WTC11 (cell line): ENCODE data around the gene WDR36. TPM values are rescaled to one million over a fixed set of nuclear protein-coding genes. Genes with fewer than 3 reads are reported as not detected.

Experiments used
- CREB1 ChIP-seq: sonication (generic); formaldehyde crosslinking; IDR thresholded peaks from 2 replicates; pipeline ENCODE4 v1.8.0; 2023; ENCODE audit warnings: mild to moderate bottlenecking, missing genetic modification reagents
- CREM ChIP-seq: sonication (generic); formaldehyde crosslinking; IDR thresholded peaks from 2 replicates; pipeline ENCODE4 v1.8.1; 2022; ENCODE audit warnings: mild to moderate bottlenecking, missing genetic modification reagents, moderate library complexity
- EMX1 ChIP-seq: fragments of 250-450 bp; sonication (Bioruptor Pico); IDR thresholded peaks from 2 replicates; pipeline ENCODE4 v1.8.0; 2021; ENCODE audit warnings: mild to moderate bottlenecking
- ETV6 ChIP-seq: sonication (generic); formaldehyde crosslinking; IDR thresholded peaks from 2 replicates; pipeline ENCODE4 v1.8.1; 2022; ENCODE audit warnings: mild to moderate bottlenecking, missing genetic modification reagents
- FOXK1 ChIP-seq: sonication (generic); formaldehyde crosslinking; IDR thresholded peaks from 2 replicates; pipeline ENCODE4 v1.8.0; 2022; ENCODE audit warnings: mild to moderate bottlenecking, moderate library complexity, missing genetic modification reagents
- HMGXB4 ChIP-seq: sonication (generic); formaldehyde crosslinking; IDR thresholded peaks from 2 replicates; pipeline ENCODE4 v1.8.1; 2023; ENCODE audit warnings: mild to moderate bottlenecking, moderate library complexity, missing genetic modification reagents
- JAZF1 ChIP-seq: fragments of 250-450 bp; sonication (Bioruptor Pico); IDR thresholded peaks from 2 replicates; pipeline ENCODE4 v1.9.0; 2021; ENCODE audit warnings: moderate library complexity, mild to moderate bottlenecking, inconsistent platforms
- KAT7 ChIP-seq: sonication (generic); formaldehyde crosslinking; IDR thresholded peaks from 2 replicates; pipeline ENCODE4 v1.8.1; 2023; ENCODE audit warnings: missing genetic modification reagents, mild to moderate bottlenecking, borderline replicate concordance
- MLX ChIP-seq: sonication (generic); formaldehyde crosslinking; IDR thresholded peaks from 2 replicates; pipeline ENCODE4 v1.8.1; 2023; ENCODE audit warnings: mild to moderate bottlenecking, missing genetic modification reagents, moderate library complexity
- NFE2L1 ChIP-seq: sonication (generic); formaldehyde crosslinking; IDR thresholded peaks from 2 replicates; pipeline ENCODE4 v1.8.1; 2023; ENCODE audit warnings: missing genetic modification reagents
- RELA ChIP-seq: sonication (generic); formaldehyde crosslinking; IDR thresholded peaks from 2 replicates; pipeline ENCODE4 v1.8.1; 2022; ENCODE audit warnings: missing genetic modification reagents, mild to moderate bottlenecking, borderline replicate concordance
- SMAD4 ChIP-seq: sonication (generic); formaldehyde crosslinking; IDR thresholded peaks from 2 replicates; pipeline ENCODE4 v1.8.0; 2022; ENCODE audit warnings: mild to moderate bottlenecking, missing genetic modification reagents
- SP1 ChIP-seq: sonication (generic); formaldehyde crosslinking; conservative IDR thresholded peaks from 2 replicates; pipeline ENCODE4 v1.8.1; 2022; ENCODE audit warnings: missing genetic modification reagents
- TEAD4 ChIP-seq: sonication (generic); formaldehyde crosslinking; IDR thresholded peaks from 2 replicates; pipeline ENCODE4 v1.8.0; 2022; ENCODE audit warnings: mild to moderate bottlenecking, missing genetic modification reagents
- ZBTB21 ChIP-seq: sonication (generic); formaldehyde crosslinking; IDR thresholded peaks from 2 replicates; pipeline ENCODE4 v1.8.1; 2023; ENCODE audit warnings: mild to moderate bottlenecking, missing genetic modification reagents, borderline replicate concordance
- ZNF219 ChIP-seq: sonication (generic); formaldehyde crosslinking; IDR thresholded peaks from 2 replicates; pipeline ENCODE4 v1.8.0; 2023; ENCODE audit warnings: missing genetic modification reagents, mild to moderate bottlenecking, borderline replicate concordance
- ZNF281 ChIP-seq: sonication (generic); formaldehyde crosslinking; IDR thresholded peaks from 2 replicates; pipeline ENCODE4 v1.8.0; 2023; ENCODE audit warnings: mild to moderate bottlenecking, missing genetic modification reagents
- ZNF416 ChIP-seq: fragments of 250-450 bp; sonication (Bioruptor Pico); IDR thresholded peaks from 2 replicates; pipeline ENCODE4 v1.9.0; 2021; ENCODE audit warnings: mild to moderate bottlenecking, inconsistent platforms
- total RNA-seq: library from RNA; stranded (reverse); gene quantifications from 3 replicates; pipeline ENCODE4 v1.2.3, GENCODE V29; 2021
- TF ChIP-seq, protein P1 (sequence below): sonication (generic); formaldehyde crosslinking; IDR thresholded peaks from 2 replicates; pipeline ENCODE4 v1.8.0; 2022; ENCODE audit warnings: missing genetic modification reagents
- TF ChIP-seq, protein P2 (sequence below): sonication (generic); formaldehyde crosslinking; IDR thresholded peaks from 2 replicates; pipeline ENCODE4 v1.8.1; 2023; ENCODE audit warnings: mild to moderate bottlenecking, missing genetic modification reagents
- TF ChIP-seq, protein P3 (sequence below): sonication (generic); formaldehyde crosslinking; IDR thresholded peaks from 2 replicates; pipeline ENCODE4 v1.8.1; 2023; ENCODE audit warnings: mild to moderate bottlenecking, missing genetic modification reagents, moderate library complexity
- TF ChIP-seq, protein P4 (sequence below): sonication (generic); formaldehyde crosslinking; IDR thresholded peaks from 2 replicates; pipeline ENCODE4 v1.8.1; 2022; ENCODE audit warnings: mild to moderate bottlenecking, missing genetic modification reagents, moderate library complexity, borderline replicate concordance
- TF ChIP-seq, protein P5 (sequence below): fragments of 200-600 bp; IDR thresholded peaks from 2 replicates; pipeline ENCODE4 v1.8.0; 2022; ENCODE audit warnings: antibody characterized with exemption

The WDR36 gene
- total RNA-seq, 1 experiment from 2014 or later: 34.1 TPM

DNA sequence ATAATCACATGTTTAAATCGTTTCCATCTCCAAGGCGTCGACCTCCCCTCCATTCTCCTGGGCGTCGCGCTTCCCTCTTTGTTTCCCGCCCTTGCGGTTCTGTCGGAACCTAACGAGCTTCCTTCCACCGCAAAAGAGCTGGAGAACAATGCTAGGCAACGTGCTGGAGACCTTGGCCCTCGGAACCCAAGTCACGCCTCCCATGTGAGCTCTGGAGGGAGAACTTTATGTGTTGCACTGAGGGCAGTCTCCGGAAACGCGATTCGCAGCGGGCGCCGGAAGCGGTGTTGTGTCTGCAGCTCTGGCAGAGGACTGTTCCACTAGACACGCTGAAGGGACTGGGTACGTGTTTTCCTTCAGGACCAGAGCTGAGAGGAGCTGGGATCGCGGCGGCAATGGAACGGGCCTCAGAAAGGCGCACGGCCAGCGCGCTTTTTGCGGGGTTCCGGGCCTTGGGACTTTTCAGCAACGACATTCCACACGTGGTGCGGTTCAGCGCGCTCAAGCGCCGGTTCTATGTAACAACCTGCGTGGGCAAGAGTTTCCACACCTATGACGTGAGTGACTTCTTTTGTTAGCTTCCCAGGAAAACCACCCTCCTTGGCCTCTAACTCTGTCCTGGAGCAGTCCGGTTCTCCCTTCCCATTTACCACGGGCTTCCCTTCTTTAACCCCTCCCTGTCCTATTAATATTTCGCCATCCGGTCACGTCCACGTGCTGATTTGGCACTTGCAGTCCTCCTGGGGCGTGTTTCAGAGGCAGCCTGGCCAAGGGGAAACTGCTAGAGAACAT, at the start of gene WDR36 (continued):
- TF ChIP-seq, protein P1, sequence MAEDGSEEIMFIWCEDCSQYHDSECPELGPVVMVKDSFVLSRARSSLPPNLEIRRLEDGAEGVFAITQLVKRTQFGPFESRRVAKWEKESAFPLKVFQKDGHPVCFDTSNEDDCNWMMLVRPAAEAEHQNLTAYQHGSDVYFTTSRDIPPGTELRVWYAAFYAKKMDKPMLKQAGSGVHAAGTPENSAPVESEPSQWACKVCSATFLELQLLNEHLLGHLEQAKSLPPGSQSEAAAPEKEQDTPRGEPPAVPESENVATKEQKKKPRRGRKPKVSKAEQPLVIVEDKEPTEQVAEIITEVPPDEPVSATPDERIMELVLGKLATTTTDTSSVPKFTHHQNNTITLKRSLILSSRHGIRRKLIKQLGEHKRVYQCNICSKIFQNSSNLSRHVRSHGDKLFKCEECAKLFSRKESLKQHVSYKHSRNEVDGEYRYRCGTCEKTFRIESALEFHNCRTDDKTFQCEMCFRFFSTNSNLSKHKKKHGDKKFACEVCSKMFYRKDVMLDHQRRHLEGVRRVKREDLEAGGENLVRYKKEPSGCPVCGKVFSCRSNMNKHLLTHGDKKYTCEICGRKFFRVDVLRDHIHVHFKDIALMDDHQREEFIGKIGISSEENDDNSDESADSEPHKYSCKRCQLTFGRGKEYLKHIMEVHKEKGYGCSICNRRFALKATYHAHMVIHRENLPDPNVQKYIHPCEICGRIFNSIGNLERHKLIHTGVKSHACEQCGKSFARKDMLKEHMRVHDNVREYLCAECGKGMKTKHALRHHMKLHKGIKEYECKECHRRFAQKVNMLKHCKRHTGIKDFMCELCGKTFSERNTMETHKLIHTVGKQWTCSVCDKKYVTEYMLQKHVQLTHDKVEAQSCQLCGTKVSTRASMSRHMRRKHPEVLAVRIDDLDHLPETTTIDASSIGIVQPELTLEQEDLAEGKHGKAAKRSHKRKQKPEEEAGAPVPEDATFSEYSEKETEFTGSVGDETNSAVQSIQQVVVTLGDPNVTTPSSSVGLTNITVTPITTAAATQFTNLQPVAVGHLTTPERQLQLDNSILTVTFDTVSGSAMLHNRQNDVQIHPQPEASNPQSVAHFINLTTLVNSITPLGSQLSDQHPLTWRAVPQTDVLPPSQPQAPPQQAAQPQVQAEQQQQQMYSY (CRISPR knock-in tag): peak; percentile 70; the same call in 1 of the 2 replicates
- TF ChIP-seq SMAD4 (CRISPR knock-in tag): peak; percentile 97
- TF ChIP-seq, protein P2, sequence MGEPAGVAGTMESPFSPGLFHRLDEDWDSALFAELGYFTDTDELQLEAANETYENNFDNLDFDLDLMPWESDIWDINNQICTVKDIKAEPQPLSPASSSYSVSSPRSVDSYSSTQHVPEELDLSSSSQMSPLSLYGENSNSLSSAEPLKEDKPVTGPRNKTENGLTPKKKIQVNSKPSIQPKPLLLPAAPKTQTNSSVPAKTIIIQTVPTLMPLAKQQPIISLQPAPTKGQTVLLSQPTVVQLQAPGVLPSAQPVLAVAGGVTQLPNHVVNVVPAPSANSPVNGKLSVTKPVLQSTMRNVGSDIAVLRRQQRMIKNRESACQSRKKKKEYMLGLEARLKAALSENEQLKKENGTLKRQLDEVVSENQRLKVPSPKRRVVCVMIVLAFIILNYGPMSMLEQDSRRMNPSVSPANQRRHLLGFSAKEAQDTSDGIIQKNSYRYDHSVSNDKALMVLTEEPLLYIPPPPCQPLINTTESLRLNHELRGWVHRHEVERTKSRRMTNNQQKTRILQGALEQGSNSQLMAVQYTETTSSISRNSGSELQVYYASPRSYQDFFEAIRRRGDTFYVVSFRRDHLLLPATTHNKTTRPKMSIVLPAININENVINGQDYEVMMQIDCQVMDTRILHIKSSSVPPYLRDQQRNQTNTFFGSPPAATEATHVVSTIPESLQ (CRISPR knock-in tag): no peak
- TF ChIP-seq HMGXB4: peak; percentile 90
- TF ChIP-seq, protein P3, sequence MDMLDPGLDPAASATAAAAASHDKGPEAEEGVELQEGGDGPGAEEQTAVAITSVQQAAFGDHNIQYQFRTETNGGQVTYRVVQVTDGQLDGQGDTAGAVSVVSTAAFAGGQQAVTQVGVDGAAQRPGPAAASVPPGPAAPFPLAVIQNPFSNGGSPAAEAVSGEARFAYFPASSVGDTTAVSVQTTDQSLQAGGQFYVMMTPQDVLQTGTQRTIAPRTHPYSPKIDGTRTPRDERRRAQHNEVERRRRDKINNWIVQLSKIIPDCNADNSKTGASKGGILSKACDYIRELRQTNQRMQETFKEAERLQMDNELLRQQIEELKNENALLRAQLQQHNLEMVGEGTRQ (CRISPR knock-in tag): peak; percentile 67
- TF ChIP-seq, protein P4, sequence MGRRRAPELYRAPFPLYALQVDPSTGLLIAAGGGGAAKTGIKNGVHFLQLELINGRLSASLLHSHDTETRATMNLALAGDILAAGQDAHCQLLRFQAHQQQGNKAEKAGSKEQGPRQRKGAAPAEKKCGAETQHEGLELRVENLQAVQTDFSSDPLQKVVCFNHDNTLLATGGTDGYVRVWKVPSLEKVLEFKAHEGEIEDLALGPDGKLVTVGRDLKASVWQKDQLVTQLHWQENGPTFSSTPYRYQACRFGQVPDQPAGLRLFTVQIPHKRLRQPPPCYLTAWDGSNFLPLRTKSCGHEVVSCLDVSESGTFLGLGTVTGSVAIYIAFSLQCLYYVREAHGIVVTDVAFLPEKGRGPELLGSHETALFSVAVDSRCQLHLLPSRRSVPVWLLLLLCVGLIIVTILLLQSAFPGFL (CRISPR knock-in tag): peak; percentile 95
- TF ChIP-seq, protein P5, sequence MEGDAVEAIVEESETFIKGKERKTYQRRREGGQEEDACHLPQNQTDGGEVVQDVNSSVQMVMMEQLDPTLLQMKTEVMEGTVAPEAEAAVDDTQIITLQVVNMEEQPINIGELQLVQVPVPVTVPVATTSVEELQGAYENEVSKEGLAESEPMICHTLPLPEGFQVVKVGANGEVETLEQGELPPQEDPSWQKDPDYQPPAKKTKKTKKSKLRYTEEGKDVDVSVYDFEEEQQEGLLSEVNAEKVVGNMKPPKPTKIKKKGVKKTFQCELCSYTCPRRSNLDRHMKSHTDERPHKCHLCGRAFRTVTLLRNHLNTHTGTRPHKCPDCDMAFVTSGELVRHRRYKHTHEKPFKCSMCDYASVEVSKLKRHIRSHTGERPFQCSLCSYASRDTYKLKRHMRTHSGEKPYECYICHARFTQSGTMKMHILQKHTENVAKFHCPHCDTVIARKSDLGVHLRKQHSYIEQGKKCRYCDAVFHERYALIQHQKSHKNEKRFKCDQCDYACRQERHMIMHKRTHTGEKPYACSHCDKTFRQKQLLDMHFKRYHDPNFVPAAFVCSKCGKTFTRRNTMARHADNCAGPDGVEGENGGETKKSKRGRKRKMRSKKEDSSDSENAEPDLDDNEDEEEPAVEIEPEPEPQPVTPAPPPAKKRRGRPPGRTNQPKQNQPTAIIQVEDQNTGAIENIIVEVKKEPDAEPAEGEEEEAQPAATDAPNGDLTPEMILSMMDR: no peak
- peak; percentile 96 for TF ChIP-seq CREM (CRISPR knock-in tag)
- TF ChIP-seq SP1 (CRISPR knock-in tag): peak; percentile 98
- TF ChIP-seq RELA: peak; percentile 98
- peak; percentile 99 for TF ChIP-seq KAT7 (CRISPR knock-in tag)
- TF ChIP-seq ZNF219 (CRISPR knock-in tag): peak; percentile 93; the same call in 1 of the 2 replicates
- TF ChIP-seq TEAD4 (CRISPR knock-in tag): peak; percentile 97
- TF ChIP-seq ZBTB21: peak; percentile 97
- TF ChIP-seq MLX (CRISPR knock-in tag): peak; percentile 99
- TF ChIP-seq CREB1 (CRISPR knock-in tag): peak; percentile 99
- TF ChIP-seq FOXK1 (CRISPR knock-in tag): peak; percentile 99
- TF ChIP-seq ETV6 (CRISPR knock-in tag): peak; percentile 100
- peak; percentile 99 for TF ChIP-seq ZNF281 (CRISPR knock-in tag)
- TF ChIP-seq NFE2L1 (CRISPR knock-in tag): peak; percentile 99
- TF ChIP-seq JAZF1 (CRISPR knock-in tag): no peak
- peak; percentile 51; the same call in 1 of the 2 replicates for TF ChIP-seq ZNF416 (CRISPR knock-in tag)
- no peak for TF ChIP-seq EMX1 (CRISPR knock-in tag)
